Stomach smooth muscle (tissue), 2 donors: ENCODE measurements around the gene RAPGEF1.
"Not testable (repeated sequence)": the region's sequence is repeated elsewhere in the genome, so short reads cannot be mapped to it uniquely, and the experiment has no call there.

ENCODE experiments used
- H3K27ac ChIP-seq: one replicate; pipeline ENCODE4 v1.7.0; 2013; ENCODE audit warnings: mild to moderate bottlenecking, low read length, inconsistent platforms
- H3K27me3 ChIP-seq, 2 donors: one replicate each; pipeline ENCODE4 v1.7.0; 2013; ENCODE audit warnings: low read length in 2 of 2; ENCODE audit not compliant: insufficient read depth in 2 of 2, control insufficient read depth in 1 of 2
- H3K36me3 ChIP-seq, 2 donors: one replicate each; pipeline ENCODE4 v1.7.0; 2013; ENCODE audit warnings: low read length in 2 of 2; ENCODE audit not compliant: control insufficient read depth in 2 of 2, insufficient read depth in 2 of 2
- H3K4me1 ChIP-seq: one replicate; pipeline ENCODE4 v1.7.0; 2013; ENCODE audit warnings: low read length; ENCODE audit not compliant: control insufficient read depth, insufficient read depth
- H3K4me3 ChIP-seq, 2 donors: one replicate each; pipeline ENCODE4 v1.7.0; 2013; ENCODE audit warnings: low read length in 2 of 2
- H3K9ac ChIP-seq, 2 donors: one replicate each; pipeline ENCODE4 v1.7.0; 2013; ENCODE audit warnings: low read length in 2 of 2, mild to moderate bottlenecking in 1 of 2
- H3K9me3 ChIP-seq, 2 donors: one replicate each; pipeline ENCODE4 v1.7.0; 2013; ENCODE audit warnings: low read length in 2 of 2; ENCODE audit not compliant: control insufficient read depth in 2 of 2
- donor health status: healthy.
- donor health status: Pancreatic carcinoma.

The RAPGEF1 gene

GRCh38 chr9:131657940-131658339 lies 81.9 kb downstream of the RAPGEF1 start:
- Histone ChIP-seq H3K9me3 (no peaks in the 10 kb centered on the region), H3K36me3 (peaks cover 0 to 2% of the 10 kb centered on the region in 2 donors), H3K27me3 (no peaks in the 10 kb centered on the region), H3K27ac (peak overlapping the region; percentile 2), H3K9ac (no peak overlapping the region), H3K4me1 (peaks cover 21% of the 10 kb centered on the region), H3K4me3 (no peak overlapping the region)

GRCh38 chr9:131657456-131657855 lies 82.4 kb downstream of the RAPGEF1 start:
- Histone ChIP-seq H3K36me3 (peaks cover 0 to 2% of the 10 kb centered on the region in 2 donors), H3K4me1 (peaks cover 21% of the 10 kb centered on the region), H3K27ac (no peak overlapping the region), H3K4me3 (no peak overlapping the region), H3K27me3 (no peaks in the 10 kb centered on the region), H3K9me3 (no peaks in the 10 kb centered on the region), H3K9ac (no peak overlapping the region)

- H3K36me3 ChIP-seq: peaks cover 0 to 2% of the 10 kb centered on the region in 2 donors
- no peak overlapping the region for H3K27ac ChIP-seq
- no peak overlapping the region for H3K9ac ChIP-seq
- peaks cover 21% of the 10 kb centered on the region for H3K4me1 ChIP-seq
- no peaks in the 10 kb centered on the region for H3K27me3 ChIP-seq
- H3K4me3 ChIP-seq: no peak overlapping the region
- H3K9me3 ChIP-seq: no peaks in the 10 kb centered on the region
Measured at GRCh38 chr9:131657037-131657377, 82.9 kb downstream of the RAPGEF1 start.

- Histone ChIP-seq H3K36me3 (peaks cover 0 to 2% of the 10 kb centered on the region in 2 donors), H3K27ac (no peak overlapping the region), H3K9me3 (no peaks in the 10 kb centered on the region), H3K4me1 (peaks cover 21% of the 10 kb centered on the region), H3K9ac (no peak overlapping the region), H3K27me3 (no peaks in the 10 kb centered on the region), H3K4me3 (no peak overlapping the region)
Measured at GRCh38 chr9:131656356-131657036, 83.4 kb downstream of the RAPGEF1 start.

- H3K9ac ChIP-seq, H3K27ac ChIP-seq, H3K4me3 ChIP-seq, H3K27me3 ChIP-seq, H3K9me3 ChIP-seq, H3K36me3 ChIP-seq: not testable (repeated sequence)
- H3K4me1 ChIP-seq: peaks cover 26% of the 10 kb centered on the region
Measured at GRCh38 chr9:131654369-131654768, 85.5 kb downstream of the RAPGEF1 start.

- H3K27me3 ChIP-seq: no peaks in the 10 kb centered on the region
- H3K9me3 ChIP-seq: no peaks in the 10 kb centered on the region
- H3K9ac ChIP-seq: no peak overlapping the region
- H3K4me1 ChIP-seq: peaks cover 10% of the 10 kb centered on the region
- no peak overlapping the region for H3K27ac ChIP-seq
- H3K36me3 ChIP-seq: peaks cover 7 to 12% of the 10 kb centered on the region in 2 donors
- H3K4me3 ChIP-seq: no peak overlapping the region
Measured at GRCh38 chr9:131651599-131651998, 88.3 kb downstream of the RAPGEF1 start.

- H3K36me3 ChIP-seq: peaks cover 7 to 12% of the 10 kb centered on the region in 2 donors
- peaks cover 10% of the 10 kb centered on the region for H3K4me1 ChIP-seq
- no peaks in the 10 kb centered on the region for H3K9me3 ChIP-seq
- H3K27me3 ChIP-seq: no peaks in the 10 kb centered on the region
- no peak overlapping the region for H3K27ac ChIP-seq
- no peak overlapping the region for H3K9ac ChIP-seq
- no peak overlapping the region for H3K4me3 ChIP-seq
Measured at GRCh38 chr9:131651160-131651559, 88.7 kb downstream of the RAPGEF1 start.

GRCh38 chr9:131650254-131650653 lies 89.6 kb downstream of the RAPGEF1 start:
- no peak overlapping the region for H3K4me3 ChIP-seq
- peaks cover 15% of the 10 kb centered on the region for H3K4me1 ChIP-seq
- no peak overlapping the region for H3K9ac ChIP-seq
- no peak overlapping the region for H3K27ac ChIP-seq
- H3K36me3 ChIP-seq: peaks cover 7 to 11% of the 10 kb centered on the region in 2 donors
- H3K9me3 ChIP-seq: no peaks in the 10 kb centered on the region
- H3K27me3 ChIP-seq: no peaks in the 10 kb centered on the region

GRCh38 chr9:131649646-131650045 lies 90.2 kb downstream of the RAPGEF1 start:
- H3K27ac ChIP-seq: no peak overlapping the region

GRCh38 chr9:131645078-131645776 lies 94.6 kb downstream of the RAPGEF1 start:
- peak overlapping the region; percentile 46 for H3K27ac ChIP-seq
- peak overlapping the region; percentile 15 to 29 for H3K4me3 ChIP-seq
- H3K4me1 ChIP-seq: peaks cover 40% of the 10 kb centered on the region
- H3K36me3 ChIP-seq: peaks cover 8 to 13% of the 10 kb centered on the region in 2 donors
- H3K9ac ChIP-seq: no peak overlapping the region
- no peaks in the 10 kb centered on the region for H3K27me3 ChIP-seq
- no peaks in the 10 kb centered on the region for H3K9me3 ChIP-seq

More at GRCh38 chr9:131649646-131650045, 90.2 kb downstream of the RAPGEF1 start:
- Histone ChIP-seq H3K4me3 (no peak overlapping the region), H3K9ac (no peak overlapping the region), H3K27me3 (no peaks in the 10 kb centered on the region), H3K36me3 (peaks cover 7 to 11% of the 10 kb centered on the region in 2 donors), H3K9me3 (no peaks in the 10 kb centered on the region), H3K4me1 (peaks cover 21% of the 10 kb centered on the region)

GRCh38 chr9:131642496-131643083 lies 97.3 kb downstream of the RAPGEF1 start:
- no peaks in the 10 kb centered on the region for H3K27me3 ChIP-seq
- no peaks in the 10 kb centered on the region for H3K9me3 ChIP-seq
- H3K27ac ChIP-seq: peak overlapping the region; percentile 82
- peaks cover 35% of the 10 kb centered on the region for H3K4me1 ChIP-seq
- H3K9ac ChIP-seq: no peak overlapping the region
- peaks cover 11 to 19% of the 10 kb centered on the region in 2 donors for H3K36me3 ChIP-seq
- no peak overlapping the region for H3K4me3 ChIP-seq
